ENCODE data around the gene CLASP2.

CLASP2 gene

GRCh38 chr3:33668618-33669017 lies 49.4 kb downstream of the CLASP2 start:
- no peak for TF ChIP-seq CTCF (IDR thresholded peaks at IDR 0.05; ENCODE audit: low read length, missing control alignments)
- DNase-seq (ENCODE audit: low read depth), result no peak
- no peak overlapping the region for H3K4me3 ChIP-seq (replicated peaks; ENCODE audit: low read depth, low read length)

GRCh38 chr3:33665294-33665693 lies 52.8 kb downstream of the CLASP2 start:
- DNase-seq (ENCODE audit: low read depth), result peak; percentile 12
- no peak overlapping the region for H3K4me3 ChIP-seq (replicated peaks; ENCODE audit: low read depth, low read length)
- no peak for TF ChIP-seq CTCF (IDR thresholded peaks at IDR 0.05; ENCODE audit: low read length, missing control alignments)

DNA sequence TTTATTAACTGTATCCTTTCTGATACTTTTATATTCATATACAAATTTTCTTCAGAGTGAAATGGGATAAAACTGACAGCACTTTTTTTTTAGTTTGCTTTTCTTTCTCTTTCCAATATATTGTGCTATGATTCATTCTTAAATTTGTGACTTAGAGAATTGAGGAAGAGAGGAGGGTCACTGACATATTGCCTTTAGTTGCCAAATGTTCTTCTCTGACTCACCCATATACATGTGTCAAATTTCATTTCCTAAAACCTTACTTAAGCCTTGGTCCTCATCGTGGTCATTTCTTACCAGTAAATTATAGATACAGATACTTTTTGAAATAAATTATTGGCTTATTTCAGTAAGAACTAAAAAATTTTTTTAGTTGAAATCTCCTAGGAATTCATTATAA lies 53.9 kb downstream of the CLASP2 start:
- DNase-seq (ENCODE audit: low read depth), result peak; percentile 84
- no peak for TF ChIP-seq CTCF (IDR thresholded peaks at IDR 0.05; ENCODE audit: low read length, missing control alignments)
- H3K4me3 ChIP-seq (replicated peaks; ENCODE audit: low read depth, low read length), result no peak overlapping the region

DNA sequence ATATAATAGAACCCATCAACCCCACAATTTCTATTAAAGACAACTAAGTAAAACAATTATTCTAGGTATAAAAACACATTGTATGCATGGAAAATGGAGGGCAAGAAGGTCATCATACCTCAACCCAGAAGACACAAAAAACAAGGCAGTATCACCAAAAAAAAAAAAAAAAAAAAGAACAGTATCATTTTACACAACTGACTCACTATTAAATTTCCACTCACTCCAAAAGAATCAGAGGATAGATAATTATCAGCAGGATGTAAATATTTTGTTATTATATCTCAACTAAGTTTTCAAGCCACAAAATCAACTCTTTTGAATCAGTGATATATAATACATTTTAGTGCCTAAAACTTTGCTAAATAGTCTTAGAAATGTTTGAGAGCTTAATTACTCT lies 55.0 kb downstream of the CLASP2 start:
- H3K4me3 ChIP-seq (replicated peaks; ENCODE audit: low read depth, low read length), result no peak overlapping the region
- no peak for TF ChIP-seq CTCF (IDR thresholded peaks at IDR 0.05; ENCODE audit: low read length, missing control alignments)
- DNase-seq (ENCODE audit: low read depth), result no peak

- DNase-seq (ENCODE audit: low read depth), result no peak
- peak overlapping the region; percentile 57 for H3K4me3 ChIP-seq (replicated peaks; ENCODE audit: low read depth, low read length)
- no peak for TF ChIP-seq CTCF (IDR thresholded peaks at IDR 0.05; ENCODE audit: low read length, missing control alignments)
Observed at GRCh38 chr3:33659856-33660434, 58.1 kb downstream of the CLASP2 start.

DNA sequence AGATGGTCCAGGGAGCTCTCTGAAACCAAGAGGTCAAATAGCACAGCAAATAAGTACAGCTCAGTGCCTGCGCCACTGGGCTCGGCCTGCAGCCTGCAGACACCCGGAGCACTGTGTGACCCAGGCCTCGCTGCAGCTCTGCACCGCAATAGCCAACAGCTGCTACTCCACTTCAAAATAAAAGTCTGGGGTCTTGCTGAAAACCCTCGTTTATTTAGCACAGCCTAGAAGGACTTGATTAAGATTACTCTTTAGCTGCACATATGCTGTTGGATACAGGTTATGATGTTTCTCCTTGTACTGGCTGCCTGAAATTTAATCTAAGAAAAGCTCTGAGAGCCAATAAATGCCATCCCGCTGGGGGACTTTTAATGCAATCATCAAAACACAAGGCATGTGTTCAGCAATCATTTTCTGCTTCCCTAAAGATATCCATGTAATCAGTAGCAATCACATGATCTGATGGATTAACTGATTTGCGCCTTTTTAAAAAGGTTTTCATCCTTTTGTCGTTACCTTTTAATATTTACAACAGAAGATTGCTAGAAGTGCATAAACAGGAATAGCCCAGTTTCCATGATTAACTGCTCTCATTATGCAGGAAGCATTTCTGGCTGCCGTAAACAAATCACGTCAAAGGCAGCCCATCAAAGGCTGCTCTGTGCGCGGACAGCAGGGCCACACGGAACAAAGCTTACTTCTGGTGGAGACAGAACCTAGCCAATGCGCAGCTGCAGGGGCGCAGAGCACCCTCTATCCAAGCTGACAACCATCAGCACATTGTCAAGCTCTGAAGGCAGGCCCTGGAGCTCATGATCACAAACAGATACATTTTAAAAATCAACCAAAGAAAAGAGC lies 58.8 kb downstream of the CLASP2 start:
- peak; percentile 84 for DNase-seq (ENCODE audit: low read depth)
- peak overlapping the region; percentile 57 for H3K4me3 ChIP-seq (replicated peaks; ENCODE audit: low read depth, low read length)
- TF ChIP-seq CTCF (IDR thresholded peaks at IDR 0.05; ENCODE audit: low read length, missing control alignments), result no peak

Measured in fibroblast of pulmonary artery (primary cell).